Endothelial cell of umbilical vein (primary cell): Measurements from ENCODE around the gene FGF5. TPM values are rescaled to one million over a fixed set of nuclear protein-coding genes. Genes with fewer than 3 reads are reported as not detected.
A peak's percentile ranks its signal among the peaks of the same experiment; 100 is the strongest.

ENCODE experiments used
- BruUV-seq: library from RNA; stranded (reverse); fragments of 400-500 nt; replicated peaks from 2 replicates; lab custom pipeline; 2021; lab: Mats Ljungman, UMichigan
- CTCF ChIA-PET: fragments of 300-600, 350-600 bp; sonication (Branson Sonifier 250); formaldehyde crosslinking; loops from one replicate; lab custom pipeline; 2021; ENCODE audit warnings: antibody characterized with exemption, inconsistent platforms; lab: Charles Lee
- POLR2A ChIA-PET: fragments of 300-600, 350-600 bp; sonication (Branson Sonifier 250); formaldehyde crosslinking; loops from one replicate; lab custom pipeline; 2021; ENCODE audit warnings: antibody characterized with exemption, inconsistent platforms; lab: Charles Lee
- DNase-seq: peaks from one replicate; pipeline ENCODE4 v3.0.0-alpha.2; 2011; ENCODE audit warnings: low read depth, low spot score
- FAIRE-seq: peaks from 2 replicates; lab custom pipeline; 2011; peaks lifted over from hg19 to GRCh38; lab: Jason Lieb, UNC
- H2AFZ ChIP-seq: 2 replicates; pipeline ENCODE4 v1.6.0; 2012; ENCODE audit warnings: low read depth, low read length, control low read depth, inconsistent platforms
- H3K27ac ChIP-seq: 2 replicates; pipeline ENCODE4 v1.5.1; 2011; ENCODE audit warnings: low read depth, mild to moderate bottlenecking, control low read depth, low read length, moderate library complexity; ENCODE audit not compliant: insufficient read depth
- H3K27me3 ChIP-seq, 2 experiments: 2 replicates each; pipeline versions ENCODE4 v1.6.0 to v1.6.1; 2011; ENCODE audit warnings: low read length in 2 of 2, mixed read lengths in 1 of 2; ENCODE audit not compliant: control insufficient read depth in 2 of 2, insufficient read depth in 2 of 2
- H3K36me3 ChIP-seq, 2 experiments: 2 replicates in 1 of 2; 3 replicates in 1 of 2; pipeline ENCODE4 v1.5.1; 2011; ENCODE audit warnings: low read length in 2 of 2, mild to moderate bottlenecking in 1 of 2, moderate library complexity in 1 of 2; ENCODE audit not compliant: control insufficient read depth in 2 of 2, insufficient read depth in 2 of 2; ENCODE audit errors: extremely low read depth in 1 of 2
- H3K4me1 ChIP-seq: 3 replicates; pipeline ENCODE4 v1.5.1; 2011; ENCODE audit warnings: mild to moderate bottlenecking, low read length; ENCODE audit not compliant: control insufficient read depth, insufficient read depth; ENCODE audit errors: extremely low read depth
- H3K4me2 ChIP-seq: 2 replicates; pipeline ENCODE4 v1.6.1; 2011; ENCODE audit warnings: low read length, control low read depth, mixed read lengths; ENCODE audit not compliant: insufficient read depth
- H3K4me3 ChIP-seq, 3 experiments: fragments of 200-600 bp in 1 of 3; sonication (generic), shearing (Covaris generic) in 1 of 3; replicated peaks in 1 of 3; 2 replicates each; pipeline ENCODE4 v1.5.1; 2011 to 2016; ENCODE audit warnings: control low read depth in 3 of 3, low read length in 3 of 3, mild to moderate bottlenecking in 2 of 3, inconsistent platforms in 1 of 3, low read depth in 1 of 3, moderate library complexity in 1 of 3; ENCODE audit not compliant: insufficient read depth in 1 of 3
- H3K79me2 ChIP-seq: 2 replicates; pipeline ENCODE4 v1.6.0; 2012; ENCODE audit warnings: low read length, inconsistent platforms; ENCODE audit not compliant: control insufficient read depth, insufficient read depth
- H3K9ac ChIP-seq: replicated peaks from 2 replicates; pipeline ENCODE3; 2011; ENCODE audit warnings: low read length, control low read depth; ENCODE audit not compliant: insufficient read depth; ENCODE audit errors: extremely low read depth
- H3K9me1 ChIP-seq: replicated peaks from 3 replicates; pipeline ENCODE4 v1.6.0; 2011; ENCODE audit warnings: mild to moderate bottlenecking, low read length; ENCODE audit not compliant: control insufficient read depth, insufficient read depth; ENCODE audit errors: extremely low read depth
- H3K9me3 ChIP-seq: replicated peaks from 2 replicates; pipeline ENCODE4 v1.5.1; 2012; ENCODE audit warnings: low read length, inconsistent platforms; ENCODE audit not compliant: control insufficient read depth, insufficient read depth
- H4K20me1 ChIP-seq: replicated peaks from 2 replicates; pipeline ENCODE3; 2011; ENCODE audit warnings: mild to moderate bottlenecking, low read length; ENCODE audit not compliant: control insufficient read depth, insufficient read depth; ENCODE audit errors: extremely low read depth
- EZH2 ChIP-seq: IDR thresholded peaks from 2 replicates; pipeline ENCODE4 v1.6.1; 2012; ENCODE audit warnings: borderline replicate concordance, low read depth, mild to moderate bottlenecking, moderate library complexity, low read length, inconsistent platforms; ENCODE audit not compliant: severe bottlenecking
- FOS ChIP-seq: IDR thresholded peaks from 2 replicates; pipeline ENCODE4 v1.6.1; 2011; ENCODE audit warnings: mild to moderate bottlenecking, low read length, moderate library complexity, borderline replicate concordance; ENCODE audit not compliant: insufficient read depth
- GATA2 ChIP-seq: IDR thresholded peaks from 2 replicates; pipeline ENCODE4 v1.7.0; 2011; ENCODE audit warnings: low read depth, mild to moderate bottlenecking, moderate library complexity, mixed read lengths, low read length; ENCODE audit not compliant: insufficient read length, insufficient read depth
- JUN ChIP-seq: IDR thresholded peaks from 2 replicates; pipeline ENCODE4 v1.6.1; 2011; ENCODE audit warnings: borderline replicate concordance, low read depth; ENCODE audit not compliant: insufficient read length, insufficient read depth
- MYC ChIP-seq: IDR thresholded peaks from one replicate; pipeline ENCODE4 v1.6.1; 2011; ENCODE audit warnings: mild to moderate bottlenecking, low read depth, low read length
- POLR2A ChIP-seq: IDR thresholded peaks from 2 replicates; pipeline ENCODE4 v1.6.1; 2012; ENCODE audit warnings: low read depth, mild to moderate bottlenecking, control low read depth, low read length
- POLR2AphosphoS5 ChIP-seq: IDR thresholded peaks from 2 replicates; pipeline ENCODE4 v1.6.1; 2012; ENCODE audit warnings: low read depth, mild to moderate bottlenecking, control low read depth, low read length, moderate library complexity; ENCODE audit not compliant: insufficient read depth
- dilution Hi-C: fragments of 300-500 bp; cut with MboI; formaldehyde crosslinking; loops from one replicate; pipeline ENCODE4 v1.15.0; 2019; ENCODE audit warnings: low sequenced_read_pairs; ENCODE audit not compliant: extremely low pct_ligation_motif_present
- intact Hi-C: fragments of 100-400 bp; cut with micrococcal nuclease; formaldehyde crosslinking; loops from one replicate; pipeline ENCODE4 v1.10.0; 2022
- polyA plus RNA-seq, 4 experiments: library from polyadenylated mRNA; depleted of rRNA in 3 of 4; stranded (reverse) in 3 of 4; unstranded in 1 of 4; fragments of >200 nt; gene quantifications; 2 replicates each; pipeline versions ENCODE4 v1.2.1 to v1.2.3, GENCODE V29; 2011 to 2012; ENCODE audit warnings: missing spikeins in 1 of 4
- total RNA-seq: library from RNA; stranded (reverse); gene quantifications from 2 replicates; pipeline ENCODE4 v1.2.3, GENCODE V29; 2021
- TF ChIP-seq, protein P1 (sequence below): IDR thresholded peaks from 2 replicates; pipeline ENCODE4 v1.6.1; 2011; ENCODE audit not compliant: insufficient read depth, insufficient read length
- TF ChIP-seq, protein P2 (sequence below), 2 donors: IDR thresholded peaks; 1 replicate in 1 of 2; 2 replicates in 1 of 2; pipeline ENCODE4 v1.5.1; 2011; ENCODE audit warnings: low read length in 2 of 2, mild to moderate bottlenecking in 2 of 2, moderate library complexity in 2 of 2, control low read depth in 1 of 2, inconsistent platforms in 1 of 2, low read depth in 1 of 2; ENCODE audit not compliant: insufficient read depth in 1 of 2; ENCODE audit errors: extremely low read depth in 1 of 2

The FGF5 gene
- total and polyA plus RNA-seq, 2 donors (not counting 3 experiments of a cell fraction or from before 2014, with no cell fraction given) = 0.13 to 0.73 TPM

- intact Hi-C loops (loop anchor here (1.0 to 5.0 kb wide), 3 partner anchors 27 to 586 kb away; no protein-coding TSS in a partner anchor), dilution Hi-C loops (no loop called here)
- H3K4me1 ChIP-seq = peaks cover 43% of the 10 kb centered on the region
- H2AFZ ChIP-seq = peak overlapping the region; percentile 67
- no peaks in the 10 kb centered on the region for H3K27me3 ChIP-seq
- TF ChIP-seq JUN (peak; percentile 85), POLR2AphosphoS5 (peak; percentile 74), POLR2A (no peak), FOS (peak; percentile 96), EZH2 (no peak), MYC (no peak), GATA2 (peak; percentile 53)
- TF ChIP-seq, protein P1, sequence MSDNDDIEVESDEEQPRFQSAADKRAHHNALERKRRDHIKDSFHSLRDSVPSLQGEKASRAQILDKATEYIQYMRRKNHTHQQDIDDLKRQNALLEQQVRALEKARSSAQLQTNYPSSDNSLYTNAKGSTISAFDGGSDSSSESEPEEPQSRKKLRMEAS = no peak
- TF ChIP-seq, protein P2, sequence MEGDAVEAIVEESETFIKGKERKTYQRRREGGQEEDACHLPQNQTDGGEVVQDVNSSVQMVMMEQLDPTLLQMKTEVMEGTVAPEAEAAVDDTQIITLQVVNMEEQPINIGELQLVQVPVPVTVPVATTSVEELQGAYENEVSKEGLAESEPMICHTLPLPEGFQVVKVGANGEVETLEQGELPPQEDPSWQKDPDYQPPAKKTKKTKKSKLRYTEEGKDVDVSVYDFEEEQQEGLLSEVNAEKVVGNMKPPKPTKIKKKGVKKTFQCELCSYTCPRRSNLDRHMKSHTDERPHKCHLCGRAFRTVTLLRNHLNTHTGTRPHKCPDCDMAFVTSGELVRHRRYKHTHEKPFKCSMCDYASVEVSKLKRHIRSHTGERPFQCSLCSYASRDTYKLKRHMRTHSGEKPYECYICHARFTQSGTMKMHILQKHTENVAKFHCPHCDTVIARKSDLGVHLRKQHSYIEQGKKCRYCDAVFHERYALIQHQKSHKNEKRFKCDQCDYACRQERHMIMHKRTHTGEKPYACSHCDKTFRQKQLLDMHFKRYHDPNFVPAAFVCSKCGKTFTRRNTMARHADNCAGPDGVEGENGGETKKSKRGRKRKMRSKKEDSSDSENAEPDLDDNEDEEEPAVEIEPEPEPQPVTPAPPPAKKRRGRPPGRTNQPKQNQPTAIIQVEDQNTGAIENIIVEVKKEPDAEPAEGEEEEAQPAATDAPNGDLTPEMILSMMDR (IDR thresholded peaks at IDR 0.05; ENCODE audit: extremely low read depth in 1 of 2, insufficient read depth in 1 of 2, low read depth in 1 of 2, low read length in 2 of 2) = no peak
- CTCF ChIA-PET = interaction anchor here (1.5 kb wide), 1 partner anchor 99 kb away, joined by 4 read pairs; no protein-coding TSS in a partner anchor
- DNase-seq (peak; percentile 77), FAIRE-seq (peak; percentile 75)
- peak overlapping the region; percentile 88 for H3K27ac ChIP-seq
- no peaks in the 10 kb centered on the region for H4K20me1 ChIP-seq
- H3K4me2 ChIP-seq = peak overlapping the region; percentile 69
- BruUV-seq = no TSS peak
- H3K9me3 ChIP-seq = no peaks in the 10 kb centered on the region
- H3K9ac ChIP-seq = peak overlapping the region; percentile 56
- POLR2A ChIA-PET = interaction anchor here (0.8 kb wide), 1 partner anchor 70 kb away, joined by 3 read pairs; no protein-coding TSS in a partner anchor
- no peaks in the 10 kb centered on the region for H3K36me3 ChIP-seq
- no peaks in the 10 kb centered on the region for H3K79me2 ChIP-seq
- no peak overlapping the region for H3K4me3 ChIP-seq
- H3K9me1 ChIP-seq = no peaks in the 10 kb centered on the region
Observed at GRCh38 chr4:80237992-80238391, 28.5 kb upstream of the FGF5 start.
